ENCODE measurements around the gene ZC3H7B. TPM values are rescaled to one million over a fixed set of nuclear protein-coding genes. Genes with fewer than 3 reads are reported as not detected.

The ZC3H7B gene
- total RNA-seq, 2 donors from 2014 or later, result 35.2 to 51.7 TPM

- no peak overlapping the region for H3K27ac ChIP-seq
- H3K4me3 ChIP-seq, result no peak overlapping the region
- no peaks in the 10 kb centered on the region for H3K36me3 ChIP-seq
- no peak overlapping the region for H3K9ac ChIP-seq (ENCODE audit: low read depth in 2 of 2, low read length in 2 of 2)
- no peaks in the 10 kb centered on the region for H3K9me3 ChIP-seq
- intact Hi-C loops (cut with DNase I), result no loop called here
- DNase-seq, result no peak
- no peak for TF ChIP-seq CTCF (IDR thresholded peaks at IDR 0.05)
- H3K4me1 ChIP-seq, result peaks cover 10% of the 10 kb centered on the region
- no peaks in the 10 kb centered on the region for H3K27me3 ChIP-seq
Measured at GRCh38 chr22:41362615-41363014, 61.3 kb downstream of the ZC3H7B start.

GRCh38 chr22:41364233-41364632 is 62.9 kb downstream of the ZC3H7B start:
- Histone ChIP-seq H3K9me3 (no peaks in the 10 kb centered on the region), H3K4me1 (peaks cover 12% of the 10 kb centered on the region), H3K9ac (ENCODE audit: low read depth in 2 of 2, low read length in 2 of 2) (no peak overlapping the region), H3K27ac (no peak overlapping the region), H3K4me3 (no peak overlapping the region), H3K27me3 (no peaks in the 10 kb centered on the region), H3K36me3 (no peaks in the 10 kb centered on the region)
- TF ChIP-seq CTCF (IDR thresholded peaks at IDR 0.05), result no peak
- intact Hi-C loops (cut with DNase I), result no loop called here
- no peak for DNase-seq

GRCh38 chr22:41364955-41365354 is 63.6 kb downstream of the ZC3H7B start:
- Histone ChIP-seq H3K4me1 (peaks cover 12% of the 10 kb centered on the region), H3K9ac (ENCODE audit: low read depth in 2 of 2, low read length in 2 of 2) (no peak overlapping the region), H3K27me3 (no peaks in the 10 kb centered on the region), H3K36me3 (no peaks in the 10 kb centered on the region), H3K4me3 (no peak overlapping the region), H3K27ac (no peak overlapping the region), H3K9me3 (no peaks in the 10 kb centered on the region)
- TF ChIP-seq CTCF (IDR thresholded peaks at IDR 0.05), result no peak
- no peak for DNase-seq
- intact Hi-C loops (cut with DNase I), result loop anchor here (5.0 kb wide), 1 partner anchor 63 kb away; the partner anchor contains the start of gene ZC3H7B

GRCh38 chr22:41365425-41365824 is 64.1 kb downstream of the ZC3H7B start:
- no peak overlapping the region for H3K27ac ChIP-seq
- H3K36me3 ChIP-seq, result no peaks in the 10 kb centered on the region
- TF ChIP-seq CTCF (IDR thresholded peaks at IDR 0.05), result no peak
- intact Hi-C loops (cut with DNase I), result loop anchor here (5.0 kb wide), 1 partner anchor 63 kb away; the partner anchor contains the start of gene ZC3H7B
- no peaks in the 10 kb centered on the region for H3K27me3 ChIP-seq
- H3K9ac ChIP-seq (ENCODE audit: low read depth in 2 of 2, low read length in 2 of 2), result no peak overlapping the region
- DNase-seq, result no peak
- H3K4me1 ChIP-seq, result peaks cover 12% of the 10 kb centered on the region
- H3K9me3 ChIP-seq, result no peaks in the 10 kb centered on the region
- no peak overlapping the region for H3K4me3 ChIP-seq

GRCh38 chr22:41366323-41367029 is 65.2 kb downstream of the ZC3H7B start:
- Histone ChIP-seq H3K9me3 (no peaks in the 10 kb centered on the region), H3K27ac (peak overlapping the region; percentile 36), H3K4me3 (peak overlapping the region; percentile 30), H3K27me3 (no peaks in the 10 kb centered on the region), H3K9ac (ENCODE audit: low read depth in 2 of 2, low read length in 2 of 2) (peak overlapping the region; percentile 35 to 72), H3K36me3 (no peaks in the 10 kb centered on the region), H3K4me1 (peaks cover 12% of the 10 kb centered on the region)
- no peak for TF ChIP-seq CTCF (IDR thresholded peaks at IDR 0.05)
- DNase-seq, result no peak
- intact Hi-C loops (cut with DNase I), result loop anchor here (5.0 kb wide), 1 partner anchor 64 kb away; the partner anchor contains the start of gene ZC3H7B
